HFF-Myc (cell line): ENCODE measurements around the gene BRICD5.
A peak's percentile ranks its signal among the peaks of the same experiment; 100 is the strongest.
"Not testable (repeated sequence)": the region's sequence is repeated elsewhere in the genome, so short reads cannot be mapped to it uniquely, and the experiment has no call there.

Experiments used
- DNase-seq: peaks from one replicate; pipeline ENCODE4 v3.0.0-alpha.2; 2011; ENCODE audit warnings: low read depth; ENCODE audit errors: extremely low read depth
- H3K4me3 ChIP-seq: replicated peaks from 2 replicates; pipeline ENCODE4 v1.5.1; 2011; ENCODE audit warnings: low read depth, mild to moderate bottlenecking, control low read depth, low read length
- CTCF ChIP-seq: IDR thresholded peaks from 2 replicates; pipeline ENCODE4 v1.5.1; 2012; ENCODE audit warnings: mild to moderate bottlenecking, low read depth, low read length, control low read depth; ENCODE audit errors: missing control alignments

Gene BRICD5

GRCh38 chr16:2204416-2205103 lies 6.1 kb downstream of the BRICD5 start:
- peak overlapping the region; percentile 84 for H3K4me3 ChIP-seq
- DNase-seq: no peak
- TF ChIP-seq CTCF: no peak

- DNase-seq, H3K4me3 ChIP-seq: not testable (repeated sequence)
Measured at GRCh38 chr16:2203119-2203688, 7.5 kb downstream of the BRICD5 start.

GRCh38 chr16:2200313-2200712 lies 10.3 kb downstream of the BRICD5 start:
- no peak for DNase-seq
- H3K4me3 ChIP-seq: no peak overlapping the region
- TF ChIP-seq CTCF: no peak

GRCh38 chr16:2199621-2200139 lies 11.0 kb downstream of the BRICD5 start:
- no peak overlapping the region for H3K4me3 ChIP-seq
- TF ChIP-seq CTCF: no peak
- DNase-seq: no peak

- TF ChIP-seq CTCF: no peak
- DNase-seq: no peak
- no peak overlapping the region for H3K4me3 ChIP-seq
Measured at GRCh38 chr16:2199095-2199494, 11.6 kb downstream of the BRICD5 start.

GRCh38 chr16:2198283-2198682 lies 12.4 kb downstream of the BRICD5 start:
- no peak for TF ChIP-seq CTCF
- no peak for DNase-seq
- no peak overlapping the region for H3K4me3 ChIP-seq

- DNase-seq: no peak
- no peak overlapping the region for H3K4me3 ChIP-seq
- no peak for TF ChIP-seq CTCF
Measured at GRCh38 chr16:2197765-2198164, 12.9 kb downstream of the BRICD5 start.
